Ectodermal cell (in vitro differentiated cells): ENCODE data around the gene ACAP2.

ENCODE experiments used
- H3K27ac ChIP-seq: 2 replicates; pipeline ENCODE4 v1.7.0; 2013; ENCODE audit warnings: mild to moderate bottlenecking, low read depth, low read length; ENCODE audit not compliant: insufficient read depth, poor library complexity, severe bottlenecking
- H3K27me3 ChIP-seq: 2 replicates; pipeline ENCODE4 v1.7.0; 2013; ENCODE audit warnings: mild to moderate bottlenecking, low read length; ENCODE audit not compliant: insufficient read depth, control insufficient read depth, poor library complexity, severe bottlenecking
- H3K36me3 ChIP-seq: one replicate; pipeline ENCODE4 v1.7.0; 2013; ENCODE audit warnings: low read length; ENCODE audit not compliant: control insufficient read depth, insufficient read depth
- H3K4me1 ChIP-seq: one replicate; pipeline ENCODE4 v1.7.0; 2013; ENCODE audit warnings: low read length; ENCODE audit not compliant: control insufficient read depth, insufficient read depth
- H3K4me3 ChIP-seq: 2 replicates; pipeline ENCODE4 v1.7.0; 2013; ENCODE audit warnings: low read depth, low read length, control low read depth; ENCODE audit not compliant: insufficient read depth
- H3K9me3 ChIP-seq: 2 replicates; pipeline ENCODE4 v1.7.0; 2013; ENCODE audit warnings: mild to moderate bottlenecking, low read length, moderate library complexity; ENCODE audit not compliant: control insufficient read depth
- WGBS, 2 experiments: methylation state at CpG; one replicate each; pipeline ENCODE4 v1.1.7; 2013; ENCODE audit warnings: missing lambda C conversion rate in 2 of 2; 5-methylcytosine and 5-hydroxymethylcytosine counted together

The ACAP2 gene

DNA sequence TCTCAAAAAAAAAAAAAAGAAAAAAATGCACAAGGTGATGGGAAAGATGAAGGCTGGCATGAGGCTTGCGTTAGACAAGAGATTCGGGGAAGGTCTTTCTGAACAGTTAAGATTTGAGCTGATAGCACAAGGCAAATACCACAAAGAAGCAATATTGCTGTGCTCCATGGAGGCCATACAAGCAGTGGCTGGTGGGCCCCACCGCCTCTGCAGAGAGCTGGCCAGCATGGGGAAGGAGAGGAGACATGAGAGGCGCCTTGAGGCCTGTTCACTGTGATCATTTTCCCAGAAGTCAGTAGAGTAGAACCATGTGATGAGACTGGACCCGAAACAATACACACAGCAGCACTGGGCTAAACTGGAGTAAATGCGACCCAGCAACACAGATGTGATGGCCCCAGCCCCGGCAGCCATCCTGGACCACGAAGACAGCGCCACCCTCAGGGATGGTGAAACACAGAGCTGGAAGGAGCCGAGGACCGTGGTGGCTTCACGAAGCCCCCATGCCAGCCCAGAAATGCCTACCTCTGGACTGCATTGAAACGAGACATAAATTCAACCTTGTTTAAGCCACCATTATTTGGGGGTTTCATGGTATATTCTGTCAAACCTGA lies 177.3 kb downstream of the ACAP2 start:
- H3K27me3 ChIP-seq = no peaks in the 10 kb centered on the region
- no peak overlapping the region for H3K4me3 ChIP-seq
- H3K4me1 ChIP-seq = peaks cover 6% of the 10 kb centered on the region
- H3K27ac ChIP-seq = no peak overlapping the region
- WGBS, 2 experiments = 94 to 96% methylated on average over 13 of the region's 13 CpGs
- H3K36me3 ChIP-seq = no peaks in the 10 kb centered on the region
- no peaks in the 10 kb centered on the region for H3K9me3 ChIP-seq

DNA sequence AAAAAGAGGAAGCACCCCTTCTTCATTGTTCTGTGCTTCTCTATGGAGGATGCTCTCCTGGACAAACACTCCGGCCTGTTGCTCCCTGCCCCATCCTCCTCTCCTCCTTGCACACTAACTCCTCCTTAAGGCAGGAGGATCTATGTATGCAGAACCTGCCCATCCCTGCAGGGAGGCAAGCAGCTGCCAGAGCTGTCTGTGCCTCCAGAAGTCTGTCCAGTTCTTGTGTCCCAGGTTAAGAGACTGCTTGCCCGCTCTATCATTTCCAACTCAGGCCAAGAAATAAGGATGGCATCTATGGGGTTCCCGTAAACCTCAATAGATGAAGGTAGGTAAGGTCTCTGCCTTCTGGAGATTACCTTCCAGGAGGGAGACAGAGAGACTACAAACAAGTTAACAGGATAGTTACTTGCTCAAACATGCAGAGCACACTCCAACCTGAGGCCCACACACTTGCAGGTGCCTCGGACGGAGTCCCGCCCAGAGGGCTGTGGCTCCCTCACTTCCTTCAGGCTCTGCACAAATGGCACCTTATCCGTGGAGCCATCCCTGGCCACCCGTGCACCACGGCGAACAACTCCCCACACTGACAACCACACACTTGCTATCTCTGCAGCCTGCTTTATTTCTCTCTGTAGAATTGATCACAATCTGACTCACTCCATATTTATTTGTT lies 178.8 kb downstream of the ACAP2 start:
- H3K27me3 ChIP-seq = no peaks in the 10 kb centered on the region
- H3K9me3 ChIP-seq = no peaks in the 10 kb centered on the region
- no peak overlapping the region for H3K4me3 ChIP-seq
- WGBS, 2 experiments = 91% methylated on average over 10 of the region's 10 CpGs
- H3K36me3 ChIP-seq = no peaks in the 10 kb centered on the region
- H3K27ac ChIP-seq = no peak overlapping the region
- H3K4me1 ChIP-seq = peaks cover 6% of the 10 kb centered on the region

DNA sequence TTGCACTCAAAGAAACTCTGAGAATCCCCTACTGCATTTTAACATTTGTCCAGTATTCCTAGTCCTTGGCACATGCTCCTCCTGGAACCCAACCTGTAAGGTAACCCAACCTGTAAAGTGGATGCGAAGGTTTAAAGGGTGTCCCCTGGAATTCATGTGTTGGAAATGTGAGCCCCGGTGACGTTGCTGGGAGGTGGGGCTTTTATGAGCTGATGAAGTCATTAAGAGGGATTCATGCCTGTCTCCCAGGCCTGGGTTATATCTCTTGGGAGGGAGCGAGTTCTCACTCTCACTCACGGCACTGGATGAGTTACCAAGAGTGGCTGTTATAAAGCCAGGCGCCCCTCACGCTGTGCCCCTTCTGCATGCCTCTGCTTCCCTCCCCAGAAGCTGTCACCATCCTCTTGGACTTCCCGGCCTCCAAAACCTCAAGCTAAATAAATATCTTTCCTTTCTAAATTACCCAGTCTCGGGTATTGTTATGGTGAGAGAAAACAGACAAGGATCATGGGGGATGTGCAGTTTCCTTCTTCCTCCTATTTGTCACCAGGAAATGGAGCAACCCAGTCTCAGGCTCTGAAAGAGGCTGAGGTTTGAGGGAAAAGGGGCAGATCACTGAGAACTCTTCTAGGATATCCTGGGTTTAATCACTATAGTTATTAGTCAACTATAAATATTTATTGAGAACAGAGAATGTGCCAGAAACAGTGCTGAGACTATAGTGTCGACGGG lies 179.5 kb downstream of the ACAP2 start:
- Histone ChIP-seq H3K4me3 (no peak overlapping the region), H3K36me3 (no peaks in the 10 kb centered on the region), H3K27ac (no peak overlapping the region), H3K27me3 (no peaks in the 10 kb centered on the region), H3K9me3 (no peaks in the 10 kb centered on the region), H3K4me1 (peaks cover 10% of the 10 kb centered on the region)
- 91 to 92% methylated on average over 11 of the region's 11 CpGs for WGBS, 2 experiments

DNA sequence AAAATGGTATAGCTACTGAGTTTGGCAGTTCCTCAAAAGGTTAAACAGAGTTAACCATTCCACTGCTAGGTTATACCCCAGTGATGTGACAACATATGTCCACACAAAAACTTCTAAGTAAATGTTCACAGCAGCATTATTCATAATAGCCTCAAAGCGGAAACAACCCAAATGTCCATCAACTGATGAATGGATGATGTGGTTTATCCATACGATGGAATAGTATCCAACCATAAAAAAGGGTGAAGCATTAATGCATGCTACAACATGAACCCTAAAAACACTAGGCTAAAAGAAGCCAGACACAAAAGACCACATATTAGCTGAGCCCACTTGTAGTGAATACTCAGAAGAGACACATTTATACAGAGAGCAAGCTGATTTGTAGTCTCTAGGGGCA lies 180.9 kb downstream of the ACAP2 start:
- no peak overlapping the region for H3K4me3 ChIP-seq
- no peaks in the 10 kb centered on the region for H3K36me3 ChIP-seq
- H3K27me3 ChIP-seq = no peaks in the 10 kb centered on the region
- H3K27ac ChIP-seq = no peak overlapping the region
- WGBS, 2 experiments = 93 to 98% methylated on average over 2 of the region's 2 CpGs
- no peaks in the 10 kb centered on the region for H3K9me3 ChIP-seq
- peaks cover 10% of the 10 kb centered on the region for H3K4me1 ChIP-seq

DNA sequence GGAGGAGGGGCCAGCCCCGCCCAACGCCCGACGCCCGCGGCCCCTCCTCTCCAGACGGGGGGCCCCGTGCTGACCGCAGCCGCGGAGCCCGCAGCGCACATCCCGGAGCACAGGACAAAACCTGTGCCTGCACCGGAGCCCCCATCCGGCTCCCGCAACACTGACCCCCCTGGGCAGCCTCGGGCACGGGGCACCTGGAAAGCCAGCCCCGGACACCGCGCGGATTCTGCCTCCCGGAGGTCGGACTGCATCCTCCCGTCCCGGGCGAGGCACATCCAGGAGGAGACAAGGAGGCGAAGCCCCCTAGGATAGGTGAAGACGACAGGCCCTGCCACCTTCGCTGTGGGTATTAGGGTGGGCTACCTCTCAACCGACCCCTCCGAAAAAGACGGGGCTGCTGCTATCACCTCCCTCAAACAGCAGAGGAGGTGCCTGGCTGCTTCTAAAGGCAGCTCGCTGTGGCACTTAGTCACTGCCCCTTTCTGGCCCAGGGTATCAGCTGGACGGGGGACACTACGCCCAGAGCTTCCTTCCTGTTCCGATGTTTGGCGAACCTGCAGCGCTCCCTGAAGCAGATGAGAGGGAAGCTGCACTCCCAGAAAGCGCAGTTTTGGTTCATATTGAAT lies 182.4 kb downstream of the ACAP2 start:
- no peak overlapping the region for H3K27ac ChIP-seq
- 3% methylated on average over 41 of the region's 41 CpGs for WGBS, 2 experiments

DNA sequence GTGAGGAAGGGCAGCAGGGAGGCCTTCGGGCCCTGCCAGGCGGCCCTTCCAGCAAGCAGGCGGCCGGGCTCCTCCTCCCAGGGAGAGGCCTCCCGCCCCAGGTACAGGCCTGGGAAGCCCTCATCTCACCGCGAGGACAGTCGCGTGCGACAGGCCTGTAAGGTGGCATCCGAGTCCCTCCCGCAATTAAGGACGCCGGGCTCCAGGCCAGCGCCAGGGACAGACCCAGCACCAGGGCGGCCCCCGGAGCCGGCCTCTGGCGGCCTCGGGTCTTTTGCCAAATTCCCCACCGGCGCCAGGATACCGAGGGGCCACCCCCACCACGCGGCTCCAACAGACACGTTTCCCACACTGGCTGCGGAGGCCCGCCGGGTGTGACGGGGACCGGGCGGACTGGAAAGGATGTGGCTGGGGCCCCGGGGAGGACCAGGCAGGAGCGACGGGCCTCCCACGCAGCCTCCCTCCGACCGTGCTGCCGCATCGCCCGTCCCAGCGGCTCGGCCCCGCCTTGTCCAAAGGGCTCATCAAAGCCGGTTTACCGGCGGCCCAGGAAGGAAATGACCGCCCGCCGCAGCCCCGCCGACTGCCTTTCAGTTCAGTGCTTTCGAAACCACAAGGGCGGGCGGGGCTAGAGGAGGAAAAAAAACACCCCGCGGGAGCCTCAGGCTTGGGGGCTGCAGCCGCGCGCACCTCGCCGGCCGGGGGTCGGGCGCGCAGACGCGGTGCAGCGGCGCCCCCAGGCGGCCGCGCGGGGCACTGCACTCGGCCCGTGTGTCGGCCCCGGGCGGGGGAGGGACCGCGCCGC lies 183.1 kb downstream of the ACAP2 start:
- Histone ChIP-seq H3K27me3 (no peaks in the 10 kb centered on the region), H3K4me1 (peaks cover 21% of the 10 kb centered on the region), H3K27ac (no peak overlapping the region), H3K9me3 (no peaks in the 10 kb centered on the region), H3K4me3 (peak overlapping the region; percentile 59), H3K36me3 (no peaks in the 10 kb centered on the region)
- WGBS, 2 experiments = 3 to 4% methylated on average over 82 of the region's 82 CpGs

More for the DNA sequence above, 182.4 kb downstream of the ACAP2 start:
- peak overlapping the region; percentile 59 for H3K4me3 ChIP-seq
- H3K9me3 ChIP-seq = no peaks in the 10 kb centered on the region
- H3K27me3 ChIP-seq = no peaks in the 10 kb centered on the region
- H3K36me3 ChIP-seq = no peaks in the 10 kb centered on the region
- peaks cover 14% of the 10 kb centered on the region for H3K4me1 ChIP-seq

DNA sequence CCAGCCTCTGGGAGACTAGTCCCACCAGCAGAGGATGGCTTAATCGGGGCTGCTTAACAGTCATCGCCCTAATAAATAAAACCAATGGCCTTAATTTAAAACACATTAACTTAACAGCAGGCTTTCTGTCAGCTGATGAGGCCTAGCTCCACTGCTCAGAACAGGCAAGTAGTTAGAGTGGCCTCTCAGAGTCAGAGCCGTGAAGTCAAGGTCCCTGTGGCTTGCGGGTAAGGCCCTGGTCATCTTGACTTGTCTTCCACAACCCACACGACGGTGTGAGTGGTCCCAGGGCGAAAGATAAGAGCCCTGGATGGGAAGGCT lies 183.7 kb downstream of the ACAP2 start:
- WGBS, 2 experiments = 43 to 44% methylated on average over 7 of the region's 7 CpGs
- Histone ChIP-seq H3K27ac (no peak overlapping the region), H3K27me3 (no peaks in the 10 kb centered on the region), H3K9me3 (no peaks in the 10 kb centered on the region), H3K4me1 (peaks cover 27% of the 10 kb centered on the region), H3K4me3 (peak overlapping the region; percentile 59), H3K36me3 (no peaks in the 10 kb centered on the region)

DNA sequence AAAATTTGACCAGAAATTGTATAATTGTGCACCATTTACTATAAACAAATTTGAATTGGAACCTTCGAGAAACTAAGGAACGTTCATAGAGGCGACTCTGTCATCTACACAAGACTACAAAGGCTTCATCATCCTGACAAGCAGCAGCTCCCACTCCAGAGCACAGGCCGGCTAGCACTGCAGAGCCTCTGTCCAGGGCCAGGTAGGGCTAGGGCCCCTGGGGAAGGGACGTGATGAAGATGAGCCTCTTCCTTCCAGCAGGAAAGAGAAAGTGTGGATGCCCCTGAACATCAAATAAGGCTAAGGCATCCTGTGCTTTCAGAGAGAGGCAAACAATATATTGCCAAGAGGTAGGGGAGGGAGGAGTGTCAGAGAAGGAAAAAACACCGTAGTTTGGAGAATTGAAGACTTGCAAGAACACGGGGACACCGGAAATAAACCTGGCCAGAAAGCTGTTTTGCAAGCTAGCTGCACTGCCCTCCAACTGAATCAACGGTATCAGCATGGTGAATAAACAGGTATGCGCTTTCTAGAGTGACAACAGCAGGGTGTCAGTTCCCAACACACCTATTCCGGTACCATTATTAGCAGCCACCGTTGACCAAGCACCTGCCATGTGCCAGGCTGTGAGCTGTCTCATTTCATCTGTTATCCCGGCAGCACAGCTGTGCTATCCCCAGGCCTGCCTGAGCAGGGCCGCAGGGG lies 184.2 kb downstream of the ACAP2 start:
- Histone ChIP-seq H3K9me3 (no peaks in the 10 kb centered on the region), H3K27ac (no peak overlapping the region), H3K4me1 (peaks cover 30% of the 10 kb centered on the region), H3K36me3 (no peaks in the 10 kb centered on the region), H3K4me3 (no peak overlapping the region), H3K27me3 (no peaks in the 10 kb centered on the region)
- 82 to 85% methylated on average over 14 of the region's 14 CpGs for WGBS, 2 experiments
